NCI-H2107 treated with DMSO at 0.1 percent for 48 hours (cell line): ENCODE data around the gene SNORC.

Source experiments
- DNase-seq: peaks from one replicate; lab custom pipeline; 2025; ENCODE audit not compliant: unreplicated experiment; lab: John Stamatoyannopoulos, UW

The SNORC gene

GRCh38 chr2:232866104-232866503 lies 4.0 kb upstream of the SNORC start:
- DNase-seq: no peak

GRCh38 chr2:232869138-232870017 lies 686 bp upstream of the SNORC start:
- no peak for DNase-seq

- DNase-seq: no peak
These were observed 805 bp downstream of the SNORC start for GRCh38 chr2:232870766-232871371.

GRCh38 chr2:232871418-232871834 lies 1.4 kb downstream of the SNORC start:
- DNase-seq: no peak

GRCh38 chr2:232871835-232872736 lies 2.0 kb downstream of the SNORC start:
- no peak for DNase-seq

- DNase-seq: no peak
These were observed 2.8 kb downstream of the SNORC start for GRCh38 chr2:232872826-232873225.

GRCh38 chr2:232873292-232873908 lies 3.3 kb downstream of the SNORC start:
- DNase-seq: no peak

GRCh38 chr2:232873909-232874641 lies 4.0 kb downstream of the SNORC start:
- no peak for DNase-seq

- DNase-seq: no peak
These were observed 4.7 kb downstream of the SNORC start for GRCh38 chr2:232874677-232875223.

GRCh38 chr2:232875256-232876121 lies 5.4 kb downstream of the SNORC start:
- no peak for DNase-seq

GRCh38 chr2:232876161-232876977 lies 6.3 kb downstream of the SNORC start:
- no peak for DNase-seq

- DNase-seq: no peak
These were observed 6.9 kb downstream of the SNORC start for GRCh38 chr2:232876978-232877441.

- no peak for DNase-seq
These were observed 8.0 kb downstream of the SNORC start for GRCh38 chr2:232877940-232878511.

GRCh38 chr2:232878855-232879617 lies 9.0 kb downstream of the SNORC start:
- no peak for DNase-seq

GRCh38 chr2:232879618-232880494 lies 9.8 kb downstream of the SNORC start:
- no peak for DNase-seq

- no peak for DNase-seq
These were observed 10.8 kb downstream of the SNORC start for GRCh38 chr2:232880764-232881351.
